GM23338 (cell line): Measurements from ENCODE around the gene FAM193B. TPM values are rescaled to one million over a fixed set of nuclear protein-coding genes. Genes with fewer than 3 reads are reported as not detected.

ENCODE experiments used
- ATAC-seq: fragments of 200-7000 bp; cut with Tn5 transposase; 3 replicates; pipeline ENCODE4 v1.9.1; 2020
- DNase-seq: peaks from one replicate; pipeline ENCODE4 v3.0.0-alpha.2; 2015; ENCODE audit warnings: low spot score
- H2AFZ ChIP-seq: fragments of 200-600 bp; sonication (generic); 2 replicates; pipeline ENCODE4 v1.8.0; 2016; ENCODE audit warnings: antibody characterized with exemption, mild to moderate bottlenecking, moderate library complexity
- H3F3A ChIP-seq: fragments of 200-600 bp; sonication (generic); replicated peaks from 2 replicates; pipeline ENCODE4 v1.8.0; 2017; ENCODE audit warnings: antibody characterized with exemption, mixed run types, low read depth
- H3K27ac ChIP-seq: fragments of 200-600 bp; sonication (generic); 2 replicates; pipeline ENCODE4 v1.6.1; 2016; ENCODE audit warnings: low read depth
- H3K27me3 ChIP-seq: fragments of 200-600 bp; sonication (generic); 2 replicates; pipeline ENCODE4 v1.8.0; 2016; ENCODE audit warnings: mild to moderate bottlenecking, mixed run types, moderate library complexity; ENCODE audit not compliant: insufficient read depth
- H3K36me3 ChIP-seq: fragments of 200-600 bp; sonication (generic); 2 replicates; pipeline ENCODE4 v1.8.0; 2016; ENCODE audit warnings: mild to moderate bottlenecking; ENCODE audit not compliant: insufficient read depth
- H3K4me1 ChIP-seq: fragments of 200-600 bp; sonication (generic); 2 replicates; pipeline ENCODE4 v1.8.0; 2016; ENCODE audit warnings: mild to moderate bottlenecking, moderate library complexity; ENCODE audit not compliant: insufficient read depth
- H3K4me2 ChIP-seq: fragments of 200-600 bp; sonication (generic); 2 replicates; pipeline ENCODE4 v1.7.1; 2017; ENCODE audit warnings: mixed run types
- H3K4me3 ChIP-seq: fragments of 200-600 bp; sonication (generic); 2 replicates; pipeline ENCODE4 v1.6.1; 2016; ENCODE audit warnings: mixed run types
- H3K79me2 ChIP-seq: fragments of 200-600 bp; sonication (generic); replicated peaks from 2 replicates; pipeline ENCODE4 v1.8.0; 2017; ENCODE audit warnings: mild to moderate bottlenecking; ENCODE audit not compliant: insufficient read depth
- H3K9me2 ChIP-seq: fragments of 200-600 bp; sonication (generic); 2 replicates; pipeline ENCODE4 v1.8.0; 2017; ENCODE audit not compliant: insufficient read depth
- H4K20me1 ChIP-seq: fragments of 200-600 bp; sonication (generic); replicated peaks from 2 replicates; pipeline ENCODE4 v1.8.0; 2017; ENCODE audit warnings: mild to moderate bottlenecking; ENCODE audit not compliant: insufficient read depth
- H3K27ac Mint-ChIP-seq: 2 replicates; pipeline ENCODE4 v1.8.0; 2020; ENCODE audit warnings: inconsistent platforms, mild to moderate bottlenecking, moderate library complexity, mixed read lengths
- H3K27me3 Mint-ChIP-seq: 3 replicates; pipeline ENCODE4 v1.8.0; 2022; ENCODE audit warnings: low read depth, mild to moderate bottlenecking, moderate library complexity, mixed read lengths, inconsistent platforms; ENCODE audit not compliant: insufficient read depth, poor library complexity
- H3K36me3 Mint-ChIP-seq: 3 replicates; pipeline ENCODE4 v1.8.0; 2021; ENCODE audit warnings: low read depth, mild to moderate bottlenecking, inconsistent platforms, moderate library complexity, mixed read lengths
- H3K4me1 Mint-ChIP-seq: 3 replicates; pipeline ENCODE4 v1.8.0; 2020; ENCODE audit warnings: mild to moderate bottlenecking, inconsistent platforms, mixed read lengths
- H3K4me3 Mint-ChIP-seq: 3 replicates; pipeline ENCODE4 v1.8.0; 2021; ENCODE audit warnings: moderate library complexity, mild to moderate bottlenecking, inconsistent platforms, mixed read lengths
- H3K9me3 Mint-ChIP-seq: 3 replicates; pipeline ENCODE4 v1.8.0; 2020; ENCODE audit warnings: moderate library complexity, mild to moderate bottlenecking, inconsistent platforms, mixed read lengths
- CTCF ChIP-seq, 2 experiments: fragments of 200-600 bp in 1 of 2; sonication (generic) in 1 of 2; conservative IDR thresholded peaks; 2 replicates each; pipeline versions ENCODE4 v1.5.1 to v1.6.1; 2016 to 2017; ENCODE audit warnings: antibody characterized with exemption in 2 of 2, low read depth in 2 of 2, mild to moderate bottlenecking in 2 of 2, moderate library complexity in 1 of 2
- EZH2 ChIP-seq: fragments of 200-600 bp; sonication (generic); IDR thresholded peaks from one replicate; pipeline ENCODE4 v1.8.0; 2017; ENCODE audit warnings: antibody characterized with exemption, mild to moderate bottlenecking, low read depth; ENCODE audit not compliant: unreplicated experiment
- EZH2phosphoT487 ChIP-seq: fragments of 200-600 bp; sonication (generic); IDR thresholded peaks from one replicate; pipeline ENCODE4 v1.8.1; 2018; ENCODE audit warnings: antibody characterized with exemption; ENCODE audit not compliant: unreplicated experiment
- NANOG ChIP-seq: IDR thresholded peaks from 2 replicates; pipeline ENCODE4 v1.6.1; 2016; ENCODE audit warnings: antibody characterized with exemption, borderline replicate concordance
- REST ChIP-seq: IDR thresholded peaks from one replicate; pipeline ENCODE4 v1.6.1; 2018; ENCODE audit warnings: antibody characterized with exemption; ENCODE audit not compliant: unreplicated experiment
- STAT1 ChIP-seq: IDR thresholded peaks from one replicate; pipeline ENCODE4 v1.6.1; 2016; ENCODE audit warnings: antibody characterized with exemption; ENCODE audit not compliant: unreplicated experiment
- ZNF331 ChIP-seq: fragments of 250-450 bp; sonication (Bioruptor Pico); IDR thresholded peaks from 2 replicates; pipeline ENCODE4 v1.5.0; 2020; ENCODE audit warnings: low read depth, mild to moderate bottlenecking, moderate library complexity
- polyA plus RNA-seq: library from polyadenylated mRNA; unstranded; fragments of >200 nt; fragmentation: Nextera tagmentation; extraction: Ambion mirVana; gene quantifications from 2 replicates; pipeline ENCODE4 v1.2.1, GENCODE V29; 2016
- total RNA-seq: library from RNA; depleted of rRNA; stranded (reverse); fragments of >200 nt; shearing (Covaris generic); gene quantifications from 2 replicates; pipeline ENCODE4 v1.2.3, GENCODE V29; 2014

FAM193B gene
- total and polyA plus RNA-seq, 2 experiments from 2014 or later: 44.4 to 58.6 TPM

- no peaks in the 10 kb centered on the region for H3K36me3 ChIP-seq
- ATAC-seq (no peak), DNase-seq (no peak)
- H3K27me3 Mint-ChIP-seq: peaks cover 18% of the 10 kb centered on the region
- peaks cover under 1% of the 10 kb centered on the region; the same call in 1 of the 3 replicates for H3K9me3 Mint-ChIP-seq
- no peak overlapping the region for H3K27ac ChIP-seq
- H3K4me1 ChIP-seq: peaks cover 6% of the 10 kb centered on the region; the same call in 1 of the 2 replicates
- no peak overlapping the region for H2AFZ ChIP-seq
- peak overlapping the region; percentile 91 for H3K4me3 Mint-ChIP-seq
- peaks cover 6% of the 10 kb centered on the region; the same call in 1 of the 2 replicates for H4K20me1 ChIP-seq
- TF ChIP-seq EZH2 (no peak), NANOG (no peak), ZNF331 (no peak), CTCF (conservative IDR thresholded peaks at IDR 0.05; ENCODE audit: low read depth in 2 of 2) (peak in 1 of 2 experiments; percentile 29; a peak in 2 of 4 replicates), STAT1 (no peak)
- no peak overlapping the region for H3K27ac Mint-ChIP-seq
- H3K36me3 Mint-ChIP-seq: peaks cover 7% of the 10 kb centered on the region
- peaks cover 5% of the 10 kb centered on the region; the same call in 1 of the 2 replicates for H3K79me2 ChIP-seq
- H3K4me3 ChIP-seq: no peak overlapping the region; the same call in 1 of the 2 replicates
- H3K9me2 ChIP-seq: no peaks in the 10 kb centered on the region
- H3K4me1 Mint-ChIP-seq: peaks cover 14% of the 10 kb centered on the region
- H3K4me2 ChIP-seq: no peak overlapping the region
- H3K27me3 ChIP-seq: peaks cover 7% of the 10 kb centered on the region; the same call in 1 of the 2 replicates
- H3F3A ChIP-seq: peaks cover 16% of the 10 kb centered on the region; the same call in 1 of the 2 replicates
Observed at GRCh38 chr5:177601577-177602457, 47.5 kb upstream of the FAM193B start.

GRCh38 chr5:177601126-177601525 lies 46.8 kb upstream of the FAM193B start:
- Histone ChIP-seq H3F3A (peaks cover 19% of the 10 kb centered on the region; the same call in 1 of the 2 replicates), H2AFZ (no peak overlapping the region), H4K20me1 (peaks cover 6% of the 10 kb centered on the region; the same call in 1 of the 2 replicates), H3K4me1 (peaks cover 4% of the 10 kb centered on the region; the same call in 1 of the 2 replicates), H3K4me2 (peak overlapping the region; percentile 99), H3K79me2 (peaks cover 5% of the 10 kb centered on the region; the same call in 1 of the 2 replicates), H3K27me3 (peaks cover 7% of the 10 kb centered on the region; the same call in 1 of the 2 replicates), H3K9me2 (no peaks in the 10 kb centered on the region), H3K4me3 (peak overlapping the region; percentile 94), H3K36me3 (0 out of 2 replicates have a peak, but pooled peaks cover 2% of the 10 kb centered on the region), H3K27ac (no peak overlapping the region)
- H3K36me3 Mint-ChIP-seq: peaks cover 10% of the 10 kb centered on the region
- H3K4me1 Mint-ChIP-seq: peaks cover 10% of the 10 kb centered on the region; the same call in 2 of the 3 replicates
- H3K9me3 Mint-ChIP-seq: no peaks in the 10 kb centered on the region; the same call in 2 of the 3 replicates
- no peak overlapping the region for H3K27ac Mint-ChIP-seq
- H3K27me3 Mint-ChIP-seq: peaks cover 14% of the 10 kb centered on the region
- TF ChIP-seq EZH2phosphoT487 (no peak), REST (no peak), STAT1 (no peak)
- ATAC-seq: no peak
- no peak for DNase-seq
- H3K4me3 Mint-ChIP-seq: peak overlapping the region; percentile 91
